NCI-H446 (cell line): ENCODE measurements around the gene MTMR8.

Experiments
- DNase-seq, 2 experiments: peaks; one replicate each; lab custom pipeline; 2025; lab: John Stamatoyannopoulos, UW

Gene MTMR8

DNA sequence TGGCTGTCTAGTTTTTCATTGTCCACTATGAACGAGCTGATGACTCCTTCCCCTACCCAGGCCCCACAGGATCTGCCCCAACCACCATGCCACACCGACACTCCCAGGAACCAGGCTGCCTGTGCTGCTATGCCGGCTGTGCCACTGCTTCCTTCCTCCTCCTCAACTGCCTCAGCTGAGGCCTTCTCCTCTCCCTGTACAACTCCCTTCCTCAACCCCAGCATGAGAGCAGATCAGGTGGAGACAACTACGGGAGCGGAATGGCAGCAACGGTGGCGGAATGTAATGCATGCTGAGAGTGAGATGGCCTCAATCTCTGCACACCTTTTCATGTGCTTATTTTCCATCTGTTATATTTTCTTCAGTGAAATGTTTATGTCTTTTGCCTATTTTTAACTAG lies 88.5 kb downstream of the MTMR8 start:
- DNase-seq, result no peak

DNA sequence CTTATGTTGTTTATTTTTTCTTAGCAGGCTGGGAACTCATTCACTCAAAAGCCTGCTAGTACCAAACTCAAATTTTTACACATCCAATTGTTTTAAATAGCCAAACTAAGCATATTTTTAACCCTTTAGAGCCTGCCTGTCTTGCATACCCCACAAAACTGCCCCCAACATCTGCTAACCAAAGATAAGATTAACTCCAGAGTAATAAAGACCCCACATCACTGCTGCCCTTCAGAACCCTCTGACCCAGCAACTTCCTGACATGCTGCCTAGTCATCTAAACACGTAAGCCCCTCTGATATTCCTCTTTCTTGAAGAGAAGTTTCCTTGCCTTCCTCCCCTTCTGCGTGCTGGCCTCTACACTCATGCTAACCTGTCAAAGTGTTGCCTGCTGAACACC lies 104.1 kb downstream of the MTMR8 start:
- no peak for DNase-seq

DNA sequence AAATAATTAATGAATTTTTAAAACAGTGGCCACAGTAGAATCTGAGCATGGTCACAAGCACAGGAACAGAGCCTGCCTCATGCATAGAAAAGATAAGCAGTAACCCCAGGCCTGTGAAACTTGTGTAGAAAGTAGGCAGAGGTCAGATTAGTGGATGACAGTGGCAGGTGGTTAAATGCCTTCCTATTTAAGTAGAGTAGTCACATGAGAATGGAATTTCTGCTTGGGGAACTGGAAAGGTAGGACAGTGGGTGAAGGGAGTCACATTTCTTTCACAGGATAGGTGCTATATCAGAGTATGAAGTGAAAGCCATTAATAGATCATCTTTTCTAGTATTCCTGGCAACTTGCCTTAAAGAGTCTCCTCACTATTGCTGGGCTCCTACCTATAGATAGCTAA lies 130.0 kb downstream of the MTMR8 start:
- DNase-seq, result no peak

DNA sequence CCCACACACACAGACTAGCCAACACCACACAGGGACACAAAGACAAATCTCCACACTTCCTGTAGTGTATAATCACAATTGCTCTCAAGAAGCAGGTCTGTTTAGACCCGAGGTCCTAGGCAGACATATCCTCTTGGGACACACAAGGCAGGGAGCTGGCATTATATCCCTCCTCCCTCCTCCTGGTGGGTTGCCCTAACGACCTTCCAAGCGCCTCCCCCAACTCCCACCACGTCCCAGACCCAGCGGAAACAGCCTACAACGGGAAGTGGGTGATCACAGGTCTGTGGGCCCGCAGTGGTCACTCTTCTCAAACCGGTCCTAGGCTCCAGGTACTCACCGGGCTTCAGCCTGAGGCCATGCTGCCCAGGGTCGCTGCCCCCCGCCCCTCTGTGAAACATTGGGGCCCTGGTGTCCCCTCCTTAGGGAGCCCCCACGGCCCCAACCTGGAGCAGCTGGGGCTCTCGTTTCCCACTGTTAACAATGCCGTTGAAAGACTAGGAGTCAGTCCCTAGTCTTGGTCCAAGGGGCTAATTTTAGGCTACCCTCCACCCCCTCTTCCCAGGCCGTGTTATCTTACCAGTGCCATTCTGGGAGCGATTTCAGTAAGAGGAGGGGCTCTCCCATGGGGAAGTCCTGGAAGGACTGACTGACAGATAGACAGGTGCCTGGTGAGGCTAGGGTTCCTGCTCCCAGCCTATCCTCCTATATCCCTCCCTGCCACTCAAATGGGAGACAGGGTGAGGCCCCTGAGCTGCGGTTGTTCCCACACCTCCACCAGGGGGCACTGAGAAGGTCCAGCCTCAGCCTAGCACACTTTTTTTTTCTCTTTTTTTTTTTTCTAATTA lies 164.9 kb downstream of the MTMR8 start, which contains the start of gene ASB12:
ASB12 (minus strand) TSS at position 485 of the 848 bp plus-strand sequence. CDS start 4,957 bp downstream, outside the sequence.
- DNase-seq, result no peak

DNA sequence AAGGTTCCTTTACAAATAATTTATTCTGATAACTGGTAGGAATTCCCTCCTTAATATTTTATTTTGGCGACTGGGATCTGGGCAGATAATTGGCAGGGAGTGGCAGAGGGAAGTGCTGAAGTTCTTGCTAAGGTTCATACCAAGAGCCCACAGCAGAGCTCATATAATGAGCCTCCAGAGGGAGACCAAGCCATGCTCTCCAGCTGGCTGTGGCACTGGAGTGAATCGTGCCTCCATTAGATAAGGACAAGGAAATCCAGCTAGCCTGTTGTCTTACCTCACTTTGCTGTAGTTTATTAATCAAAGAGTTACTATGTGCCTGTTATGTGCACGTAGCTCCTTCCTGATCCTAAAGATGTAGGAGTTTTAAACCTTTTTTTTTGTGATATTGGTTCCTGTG lies 166.1 kb downstream of the MTMR8 start:
- peak in 1 of 2 experiments; percentile 4 for DNase-seq
